Activated T-cell treated with anti-CD3 and anti-CD28 coated beads, Interleukin-2, amount 50 U/mL, for 1 hour (primary cell): ENCODE data around the gene FAM13B.

Experiments used
- DNase-seq: peaks from one replicate; pipeline ENCODE4 v3.0.0-alpha.2; 2020

The FAM13B gene

DNA sequence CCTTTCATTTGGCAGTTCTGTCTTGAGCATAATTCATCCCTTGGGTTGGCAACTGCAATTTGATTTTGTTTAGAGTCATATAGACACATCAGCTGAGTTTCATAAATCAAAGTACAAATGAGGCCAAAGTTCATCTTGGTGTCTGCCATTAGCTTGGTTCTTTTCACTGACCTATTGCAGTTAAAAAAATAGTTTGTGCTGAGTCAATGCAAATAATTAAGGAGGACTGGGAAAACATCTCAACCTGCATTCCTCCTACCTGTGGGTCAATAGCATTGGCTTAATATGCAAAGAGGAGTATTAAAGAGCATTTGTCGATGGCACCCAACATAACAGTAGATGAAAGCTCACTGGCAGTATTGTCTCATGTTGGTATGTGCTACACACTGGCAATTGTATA lies 142.0 kb downstream of the FAM13B start:
- DNase-seq: no peak

DNA sequence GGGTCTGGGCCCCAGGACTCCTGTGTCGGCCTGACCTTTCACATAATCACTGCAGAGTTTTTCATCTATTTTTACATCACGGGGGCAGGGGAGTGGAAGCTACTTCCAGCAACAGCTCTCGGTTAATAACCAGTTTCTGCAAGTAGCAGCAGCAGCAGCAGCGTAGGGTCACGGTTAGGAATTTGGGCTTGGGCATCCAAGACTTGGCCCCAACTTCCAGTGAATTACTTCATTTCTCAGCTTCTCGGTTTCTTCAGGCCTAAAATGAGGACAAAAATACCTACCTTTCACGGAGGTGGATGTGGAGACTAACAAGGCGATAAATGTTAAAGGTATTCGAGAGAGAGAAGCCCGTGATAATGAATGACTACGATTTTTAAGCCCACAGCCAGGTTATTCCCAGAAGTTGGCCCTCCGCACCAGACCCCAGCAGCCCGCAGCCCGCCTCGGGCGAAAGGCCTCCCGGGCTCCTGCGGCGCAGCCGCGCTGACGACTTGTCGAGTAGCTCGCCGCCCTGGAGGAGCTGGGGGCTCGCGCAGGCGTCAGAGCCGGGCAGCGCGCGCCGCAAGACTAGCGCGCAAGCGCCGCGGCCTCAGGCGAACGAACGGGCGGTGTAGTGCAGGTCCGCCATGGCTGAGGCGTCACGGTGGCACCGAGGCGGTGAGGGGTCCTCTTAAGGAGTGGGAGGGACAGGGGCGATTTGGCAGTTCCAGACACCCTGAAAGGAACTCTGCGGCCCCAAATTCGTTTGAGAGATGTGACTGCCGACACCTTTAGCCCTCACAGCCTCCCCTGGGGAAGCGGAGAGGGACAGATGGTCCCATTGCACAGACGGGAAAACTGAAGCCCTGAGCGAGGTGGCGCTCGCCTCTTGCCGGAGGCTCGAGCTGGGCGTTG lies 143.8 kb downstream of the FAM13B start, which contains the start of gene PKD2L2:
TSS of gene PKD2L2 (plus strand) at position 595 of the 897 bp plus-strand sequence. CDS start at position 630, 35 bp downstream.
- peak; percentile 77 for DNase-seq

DNA sequence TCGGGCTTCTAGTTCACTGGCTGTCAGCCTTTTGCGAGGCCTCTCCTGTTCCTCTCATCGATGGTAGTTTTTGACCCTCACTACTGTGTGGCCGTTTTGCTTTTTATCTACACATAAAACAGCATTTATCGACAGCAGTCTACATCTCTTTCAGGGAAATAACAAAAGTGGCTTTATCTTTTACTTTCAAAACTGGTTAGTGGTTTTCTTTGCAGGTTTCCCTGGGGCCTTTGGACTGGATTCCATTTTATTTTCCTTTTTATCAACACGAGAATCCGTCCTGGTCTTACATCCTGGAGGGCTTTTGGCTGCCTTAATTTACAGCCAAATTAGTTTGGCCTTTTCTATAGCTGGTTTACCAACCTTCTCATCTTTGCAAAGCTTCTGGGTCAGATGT lies 144.4 kb downstream of the FAM13B start:
- DNase-seq: no peak
